GM23338 (cell line): ENCODE data around the gene NTM. TPM values are rescaled to one million over a fixed set of nuclear protein-coding genes. Genes with fewer than 3 reads are reported as not detected.

Experiments used
- ATAC-seq: fragments of 200-7000 bp; cut with Tn5 transposase; 3 replicates; pipeline ENCODE4 v1.9.1; 2020
- DNase-seq: peaks from one replicate; pipeline ENCODE4 v3.0.0-alpha.2; 2015; ENCODE audit warnings: low spot score
- H2AFZ ChIP-seq: fragments of 200-600 bp; sonication (generic); 2 replicates; pipeline ENCODE4 v1.8.0; 2016; ENCODE audit warnings: antibody characterized with exemption, mild to moderate bottlenecking, moderate library complexity
- H3F3A ChIP-seq: fragments of 200-600 bp; sonication (generic); replicated peaks from 2 replicates; pipeline ENCODE4 v1.8.0; 2017; ENCODE audit warnings: antibody characterized with exemption, mixed run types, low read depth
- H3K27ac ChIP-seq: fragments of 200-600 bp; sonication (generic); 2 replicates; pipeline ENCODE4 v1.6.1; 2016; ENCODE audit warnings: low read depth
- H3K27me3 ChIP-seq: fragments of 200-600 bp; sonication (generic); 2 replicates; pipeline ENCODE4 v1.8.0; 2016; ENCODE audit warnings: mild to moderate bottlenecking, mixed run types, moderate library complexity; ENCODE audit not compliant: insufficient read depth
- H3K36me3 ChIP-seq: fragments of 200-600 bp; sonication (generic); 2 replicates; pipeline ENCODE4 v1.8.0; 2016; ENCODE audit warnings: mild to moderate bottlenecking; ENCODE audit not compliant: insufficient read depth
- H3K4me1 ChIP-seq: fragments of 200-600 bp; sonication (generic); 2 replicates; pipeline ENCODE4 v1.8.0; 2016; ENCODE audit warnings: mild to moderate bottlenecking, moderate library complexity; ENCODE audit not compliant: insufficient read depth
- H3K4me2 ChIP-seq: fragments of 200-600 bp; sonication (generic); 2 replicates; pipeline ENCODE4 v1.7.1; 2017; ENCODE audit warnings: mixed run types
- H3K4me3 ChIP-seq: fragments of 200-600 bp; sonication (generic); 2 replicates; pipeline ENCODE4 v1.6.1; 2016; ENCODE audit warnings: mixed run types
- H3K79me2 ChIP-seq: fragments of 200-600 bp; sonication (generic); replicated peaks from 2 replicates; pipeline ENCODE4 v1.8.0; 2017; ENCODE audit warnings: mild to moderate bottlenecking; ENCODE audit not compliant: insufficient read depth
- H3K9me2 ChIP-seq: fragments of 200-600 bp; sonication (generic); 2 replicates; pipeline ENCODE4 v1.8.0; 2017; ENCODE audit not compliant: insufficient read depth
- H4K20me1 ChIP-seq: fragments of 200-600 bp; sonication (generic); replicated peaks from 2 replicates; pipeline ENCODE4 v1.8.0; 2017; ENCODE audit warnings: mild to moderate bottlenecking; ENCODE audit not compliant: insufficient read depth
- H3K27ac Mint-ChIP-seq: 2 replicates; pipeline ENCODE4 v1.8.0; 2020; ENCODE audit warnings: inconsistent platforms, mild to moderate bottlenecking, moderate library complexity, mixed read lengths
- H3K27me3 Mint-ChIP-seq: 3 replicates; pipeline ENCODE4 v1.8.0; 2022; ENCODE audit warnings: low read depth, mild to moderate bottlenecking, moderate library complexity, mixed read lengths, inconsistent platforms; ENCODE audit not compliant: insufficient read depth, poor library complexity
- H3K36me3 Mint-ChIP-seq: 3 replicates; pipeline ENCODE4 v1.8.0; 2021; ENCODE audit warnings: low read depth, mild to moderate bottlenecking, inconsistent platforms, moderate library complexity, mixed read lengths
- H3K4me1 Mint-ChIP-seq: 3 replicates; pipeline ENCODE4 v1.8.0; 2020; ENCODE audit warnings: mild to moderate bottlenecking, inconsistent platforms, mixed read lengths
- H3K4me3 Mint-ChIP-seq: 3 replicates; pipeline ENCODE4 v1.8.0; 2021; ENCODE audit warnings: moderate library complexity, mild to moderate bottlenecking, inconsistent platforms, mixed read lengths
- H3K9me3 Mint-ChIP-seq: 3 replicates; pipeline ENCODE4 v1.8.0; 2020; ENCODE audit warnings: moderate library complexity, mild to moderate bottlenecking, inconsistent platforms, mixed read lengths
- CREB1 ChIP-seq: fragments of 250-450 bp; sonication (Bioruptor Pico); IDR thresholded peaks from 2 replicates; pipeline ENCODE4 v1.5.0; 2020; ENCODE audit warnings: low read depth, mild to moderate bottlenecking, moderate library complexity
- EZH2 ChIP-seq: fragments of 200-600 bp; sonication (generic); IDR thresholded peaks from one replicate; pipeline ENCODE4 v1.8.0; 2017; ENCODE audit warnings: antibody characterized with exemption, mild to moderate bottlenecking, low read depth; ENCODE audit not compliant: unreplicated experiment
- EZH2phosphoT487 ChIP-seq: fragments of 200-600 bp; sonication (generic); IDR thresholded peaks from one replicate; pipeline ENCODE4 v1.8.1; 2018; ENCODE audit warnings: antibody characterized with exemption; ENCODE audit not compliant: unreplicated experiment
- JUNB ChIP-seq: IDR thresholded peaks from one replicate; pipeline ENCODE4 v1.6.1; 2016; ENCODE audit warnings: antibody characterized with exemption; ENCODE audit not compliant: unreplicated experiment
- NANOG ChIP-seq: IDR thresholded peaks from 2 replicates; pipeline ENCODE4 v1.6.1; 2016; ENCODE audit warnings: antibody characterized with exemption, borderline replicate concordance
- POLR2AphosphoS5 ChIP-seq: IDR thresholded peaks from 2 replicates; pipeline ENCODE4 v1.6.1; 2016; ENCODE audit warnings: antibody characterized with exemption, low read depth
- REST ChIP-seq: IDR thresholded peaks from one replicate; pipeline ENCODE4 v1.6.1; 2018; ENCODE audit warnings: antibody characterized with exemption; ENCODE audit not compliant: unreplicated experiment
- STAT1 ChIP-seq: IDR thresholded peaks from one replicate; pipeline ENCODE4 v1.6.1; 2016; ENCODE audit warnings: antibody characterized with exemption; ENCODE audit not compliant: unreplicated experiment
- ZNF462 ChIP-seq: fragments of 250-450 bp; sonication (Bioruptor Pico); IDR thresholded peaks from 2 replicates; pipeline ENCODE4 v1.5.0; 2020; ENCODE audit warnings: mild to moderate bottlenecking, moderate library complexity
- polyA plus RNA-seq: library from polyadenylated mRNA; unstranded; fragments of >200 nt; fragmentation: Nextera tagmentation; extraction: Ambion mirVana; gene quantifications from 2 replicates; pipeline ENCODE4 v1.2.1, GENCODE V29; 2016
- total RNA-seq: library from RNA; depleted of rRNA; stranded (reverse); fragments of >200 nt; shearing (Covaris generic); gene quantifications from 2 replicates; pipeline ENCODE4 v1.2.3, GENCODE V29; 2014
- TF ChIP-seq, protein P1 (sequence below): IDR thresholded peaks from 2 replicates; pipeline ENCODE4 v1.6.1; 2016; ENCODE audit warnings: antibody characterized with exemption

The NTM gene
- total and polyA plus RNA-seq, 2 experiments from 2014 or later: 10.6 to 14.6 TPM

DNA sequence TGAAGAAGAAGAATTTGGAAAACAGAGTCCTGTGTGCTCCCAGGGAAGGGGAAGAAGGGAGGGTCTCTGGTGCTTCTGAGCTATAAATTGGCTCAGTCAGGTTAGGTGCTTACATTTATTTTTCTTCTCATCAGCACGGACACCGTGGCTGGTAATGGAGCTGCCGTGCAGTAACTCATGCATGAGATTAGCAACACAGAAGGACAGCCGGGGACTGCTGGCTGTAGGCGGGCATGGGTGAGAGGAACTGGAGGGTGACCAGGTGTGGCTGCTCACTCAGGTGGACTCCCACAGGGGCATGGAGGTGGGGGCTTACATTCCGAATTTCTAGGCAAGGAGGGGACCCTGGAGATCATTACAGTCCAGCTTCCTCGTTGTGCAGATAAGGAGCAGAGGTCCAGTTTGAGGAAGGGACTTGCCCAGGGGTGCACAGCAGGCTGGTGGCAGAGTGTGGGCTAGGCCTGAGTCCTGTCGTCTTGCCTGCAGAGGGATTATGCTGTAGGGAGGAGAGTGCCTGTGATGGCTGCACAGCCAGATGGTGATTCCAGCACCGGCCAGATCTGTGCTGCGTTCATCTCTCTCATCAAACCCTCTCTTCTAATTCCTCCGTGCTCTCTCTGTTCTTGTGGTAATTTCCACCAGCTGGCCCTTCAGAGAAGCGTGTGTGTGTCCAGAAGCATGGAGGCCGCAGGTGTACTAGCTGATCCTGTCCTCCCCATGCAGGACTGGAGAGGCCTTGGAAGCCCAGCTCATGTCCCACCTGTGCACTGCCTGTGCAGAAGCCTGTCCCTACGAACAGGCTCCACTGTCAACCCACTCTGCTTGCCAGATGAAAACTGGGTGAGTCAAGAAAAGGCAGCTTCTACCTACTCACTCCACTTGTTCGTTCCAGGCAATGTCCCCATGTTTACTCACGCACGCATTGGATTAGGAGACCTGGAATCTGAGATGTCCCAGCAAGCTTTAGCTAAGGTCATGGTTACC is 78.9 kb downstream of the NTM start (continued):
- TF ChIP-seq REST: no peak
- TF ChIP-seq NANOG: no peak
- TF ChIP-seq STAT1: no peak
- TF ChIP-seq POLR2AphosphoS5: no peak
- TF ChIP-seq JUNB: no peak

GRCh38 chr11:131454490-131454889 is 84.1 kb downstream of the NTM start:
- no peaks in the 10 kb centered on the region for H4K20me1 ChIP-seq
- Mint-ChIP-seq H3K27ac (no peak overlapping the region), H3K27me3 (peaks cover 9% of the 10 kb centered on the region), H3K36me3 (peaks cover 6% of the 10 kb centered on the region; the same call in 1 of the 3 replicates), H3K4me3 (no peak overlapping the region), H3K4me1 (peaks cover 21% of the 10 kb centered on the region), H3K9me3 (peaks cover 8% of the 10 kb centered on the region; the same call in 2 of the 3 replicates)
- ATAC-seq (no peak), DNase-seq (no peak)
- no peak overlapping the region for H3K27ac ChIP-seq
- H3K4me3 ChIP-seq: no peak overlapping the region
- H3K4me1 ChIP-seq: 0 out of 2 replicates have a peak, but pooled peaks cover 4% of the 10 kb centered on the region
- no peaks in the 10 kb centered on the region for H3K27me3 ChIP-seq
- H3F3A ChIP-seq: no peaks in the 10 kb centered on the region
- H3K36me3 ChIP-seq: no peaks in the 10 kb centered on the region
- H3K79me2 ChIP-seq: no peaks in the 10 kb centered on the region
- H3K9me2 ChIP-seq: peaks cover 4% of the 10 kb centered on the region; the same call in 1 of the 2 replicates
- no peak overlapping the region for H2AFZ ChIP-seq
- no peak overlapping the region for H3K4me2 ChIP-seq
- TF ChIP-seq ZNF462 (CRISPR knock-in tag) (no peak), CREB1 (CRISPR knock-in tag) (no peak), JUNB (no peak), EZH2phosphoT487 (no peak), EZH2 (no peak), NANOG (no peak), POLR2AphosphoS5 (no peak), STAT1 (no peak)
- TF ChIP-seq, protein P1, sequence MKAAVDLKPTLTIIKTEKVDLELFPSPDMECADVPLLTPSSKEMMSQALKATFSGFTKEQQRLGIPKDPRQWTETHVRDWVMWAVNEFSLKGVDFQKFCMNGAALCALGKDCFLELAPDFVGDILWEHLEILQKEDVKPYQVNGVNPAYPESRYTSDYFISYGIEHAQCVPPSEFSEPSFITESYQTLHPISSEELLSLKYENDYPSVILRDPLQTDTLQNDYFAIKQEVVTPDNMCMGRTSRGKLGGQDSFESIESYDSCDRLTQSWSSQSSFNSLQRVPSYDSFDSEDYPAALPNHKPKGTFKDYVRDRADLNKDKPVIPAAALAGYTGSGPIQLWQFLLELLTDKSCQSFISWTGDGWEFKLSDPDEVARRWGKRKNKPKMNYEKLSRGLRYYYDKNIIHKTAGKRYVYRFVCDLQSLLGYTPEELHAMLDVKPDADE: no peak
